Caco-2 (cell line): ENCODE data around the gene DOP1B. TPM values are rescaled to one million over a fixed set of nuclear protein-coding genes. Genes with fewer than 3 reads are reported as not detected.
A peak's percentile ranks its signal among the peaks of the same experiment; 100 is the strongest.

Experiments used
- BruUV-seq: library from RNA; stranded (reverse); fragments of 400-500 nt; replicated peaks from 2 replicates; lab custom pipeline; 2021; lab: Mats Ljungman, UMichigan
- CTCF ChIA-PET: fragments of 300-600 bp; sonication (Branson Sonifier 250); formaldehyde crosslinking; loops from one replicate; lab custom pipeline; 2022; ENCODE audit warnings: antibody characterized with exemption; lab: Charles Lee
- POLR2A ChIA-PET: fragments of 300-600 bp; sonication (Branson Sonifier 250); formaldehyde crosslinking; loops from one replicate; lab custom pipeline; 2022; ENCODE audit warnings: antibody characterized with exemption; lab: Charles Lee
- DNase-seq, 2 experiments: peaks; one replicate each; pipeline versions ENCODE4 v3.0.0 to v3.0.0-alpha.2; 2020 to 2022
- H3K27me3 ChIP-seq: replicated peaks from 2 replicates; pipeline ENCODE4 v1.6.0; 2011; ENCODE audit warnings: low read length; ENCODE audit not compliant: control insufficient read depth, insufficient read depth
- H3K36me3 ChIP-seq: 2 replicates; pipeline ENCODE4 v1.5.1; 2011; ENCODE audit warnings: low read length; ENCODE audit not compliant: control insufficient read depth, insufficient read depth
- H3K4me1 ChIP-seq: fragments of 250-450 bp; sonication (Bioruptor Pico); 2 replicates; pipeline ENCODE4 v1.5.1; 2020; ENCODE audit warnings: mild to moderate bottlenecking
- H3K4me3 ChIP-seq: 2 replicates; pipeline ENCODE4 v1.5.1; 2011; ENCODE audit warnings: low read depth, mild to moderate bottlenecking, control low read depth, low read length
- H3K9me3 ChIP-seq: fragments of 250-450 bp; sonication (Bioruptor Pico); 2 replicates; pipeline ENCODE4 v1.5.1; 2020; ENCODE audit warnings: mild to moderate bottlenecking, moderate library complexity
- H3K27ac Mint-ChIP-seq: one replicate; pipeline ENCODE4 v1.8.0; 2022; ENCODE audit warnings: mixed read lengths; ENCODE audit not compliant: unreplicated experiment
- H3K27me3 Mint-ChIP-seq: one replicate; pipeline ENCODE4 v1.8.0; 2022; ENCODE audit warnings: mixed read lengths; ENCODE audit not compliant: insufficient read depth, unreplicated experiment
- H3K36me3 Mint-ChIP-seq: one replicate; pipeline ENCODE4 v1.8.0; 2022; ENCODE audit warnings: mild to moderate bottlenecking, mixed read lengths; ENCODE audit not compliant: insufficient read depth, unreplicated experiment
- H3K4me1 Mint-ChIP-seq: one replicate; pipeline ENCODE4 v1.8.0; 2022; ENCODE audit warnings: low read depth, mixed read lengths; ENCODE audit not compliant: unreplicated experiment
- H3K4me3 Mint-ChIP-seq: one replicate; pipeline ENCODE4 v1.8.0; 2022; ENCODE audit warnings: mild to moderate bottlenecking, moderate library complexity, mixed read lengths; ENCODE audit not compliant: unreplicated experiment
- H3K9me3 Mint-ChIP-seq: one replicate; pipeline ENCODE4 v1.8.0; 2022; ENCODE audit warnings: mixed read lengths; ENCODE audit not compliant: unreplicated experiment
- intact Hi-C: fragments of 100-400 bp; cut with micrococcal nuclease; formaldehyde crosslinking; loops from one replicate; pipeline ENCODE4 v1.10.0; 2022; ENCODE audit not compliant: unreplicated experiment
- total RNA-seq: library from RNA; stranded (reverse); gene quantifications from 2 replicates; pipeline ENCODE4 v1.2.3, GENCODE V29; 2022
- TF ChIP-seq, protein P1 (sequence below), 2 experiments: fragments of 200-600 bp in 1 of 2; IDR thresholded peaks; 1 replicate in 1 of 2; 2 replicates in 1 of 2; pipeline versions ENCODE4 v1.5.1 to v1.8.0; 2011 to 2022; ENCODE audit warnings: antibody characterized with exemption in 1 of 2, control low read depth in 1 of 2, inconsistent platforms in 1 of 2, low read depth in 1 of 2, low read length in 1 of 2, mild to moderate bottlenecking in 1 of 2, moderate library complexity in 1 of 2; ENCODE audit not compliant: insufficient read depth in 1 of 2, severe bottlenecking in 1 of 2, unreplicated experiment in 1 of 2

DOP1B gene
- total RNA-seq, 1 experiment from 2014 or later = 15.9 TPM

GRCh38 chr21:36200081-36200561 is 43.5 kb downstream of the DOP1B start:
- DNase-seq = no peak

DNA sequence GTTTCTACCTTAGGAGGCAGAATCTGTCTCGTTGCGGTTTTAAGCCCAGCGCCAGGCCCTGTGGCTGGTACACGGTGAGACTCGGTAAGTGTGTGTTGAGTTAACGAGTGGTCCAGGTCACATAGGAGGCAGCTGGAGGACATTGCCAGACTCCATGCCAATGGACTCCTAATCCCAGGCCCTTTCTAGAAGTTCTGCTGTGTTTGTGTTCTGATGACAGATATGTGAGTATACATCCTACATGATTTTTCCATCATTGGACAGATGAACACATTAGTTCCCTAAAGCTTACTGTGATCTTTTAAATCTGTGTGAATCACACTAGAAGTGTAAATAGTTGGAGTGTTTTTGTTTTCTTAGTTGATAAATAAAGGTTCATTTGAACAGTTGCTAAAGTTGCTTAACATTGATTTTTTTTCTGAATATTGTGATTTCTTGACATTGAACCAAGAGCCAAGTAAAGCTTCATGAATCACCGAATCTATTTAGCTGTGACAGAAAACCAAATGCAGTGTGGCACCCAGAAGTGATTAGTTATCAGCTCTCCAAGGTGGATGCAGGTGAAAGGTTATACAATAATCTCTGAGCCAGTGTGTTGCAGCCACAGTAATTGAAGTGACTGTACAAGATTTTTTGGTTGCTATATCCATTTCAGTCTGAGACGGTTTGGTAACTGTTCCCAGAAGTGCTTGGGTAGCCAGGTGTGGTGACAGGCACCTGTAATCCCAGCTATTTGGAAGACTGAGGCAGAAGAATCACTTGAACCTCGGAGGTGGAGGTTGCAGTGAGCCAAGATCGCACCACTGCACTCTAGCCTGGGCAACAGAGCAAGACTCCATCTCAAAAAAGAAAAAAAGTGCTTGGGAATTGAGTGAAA is 46.3 kb downstream of the DOP1B start:
- Histone ChIP-seq H3K4me1 (peaks cover 43% of the 10 kb centered on the region), H3K27me3 (no peaks in the 10 kb centered on the region), H3K36me3 (no peaks in the 10 kb centered on the region), H3K4me3 (no peak overlapping the region), H3K9me3 (no peaks in the 10 kb centered on the region)
- TF ChIP-seq, protein P1, sequence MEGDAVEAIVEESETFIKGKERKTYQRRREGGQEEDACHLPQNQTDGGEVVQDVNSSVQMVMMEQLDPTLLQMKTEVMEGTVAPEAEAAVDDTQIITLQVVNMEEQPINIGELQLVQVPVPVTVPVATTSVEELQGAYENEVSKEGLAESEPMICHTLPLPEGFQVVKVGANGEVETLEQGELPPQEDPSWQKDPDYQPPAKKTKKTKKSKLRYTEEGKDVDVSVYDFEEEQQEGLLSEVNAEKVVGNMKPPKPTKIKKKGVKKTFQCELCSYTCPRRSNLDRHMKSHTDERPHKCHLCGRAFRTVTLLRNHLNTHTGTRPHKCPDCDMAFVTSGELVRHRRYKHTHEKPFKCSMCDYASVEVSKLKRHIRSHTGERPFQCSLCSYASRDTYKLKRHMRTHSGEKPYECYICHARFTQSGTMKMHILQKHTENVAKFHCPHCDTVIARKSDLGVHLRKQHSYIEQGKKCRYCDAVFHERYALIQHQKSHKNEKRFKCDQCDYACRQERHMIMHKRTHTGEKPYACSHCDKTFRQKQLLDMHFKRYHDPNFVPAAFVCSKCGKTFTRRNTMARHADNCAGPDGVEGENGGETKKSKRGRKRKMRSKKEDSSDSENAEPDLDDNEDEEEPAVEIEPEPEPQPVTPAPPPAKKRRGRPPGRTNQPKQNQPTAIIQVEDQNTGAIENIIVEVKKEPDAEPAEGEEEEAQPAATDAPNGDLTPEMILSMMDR (IDR thresholded peaks at IDR 0.05; ENCODE audit: insufficient read depth in 1 of 2, low read depth in 1 of 2, low read length in 1 of 2, severe bottlenecking in 1 of 2, unreplicated experiment in 1 of 2) = no peak
- H3K4me1 Mint-ChIP-seq = peaks cover 38% of the 10 kb centered on the region
- no TSS peak for BruUV-seq
- peaks cover 14% of the 10 kb centered on the region for H3K36me3 Mint-ChIP-seq
- no peaks in the 10 kb centered on the region for H3K27me3 Mint-ChIP-seq
- intact Hi-C loops = loop anchor here (2.0 kb wide), 2 partner anchors 14 to 46 kb away; partner anchors contain the start of gene DOP1B
- no peak for DNase-seq
- no peaks in the 10 kb centered on the region for H3K9me3 Mint-ChIP-seq
- CTCF ChIA-PET = interaction anchor here (1.0 to 1.2 kb wide), 4 partner anchors 9 to 61 kb away, joined by 3 to 5 read pairs (median 4); no protein-coding TSS in a partner anchor
- no peak overlapping the region for H3K4me3 Mint-ChIP-seq
- H3K27ac Mint-ChIP-seq = peak overlapping the region; percentile 84
- POLR2A ChIA-PET = interaction anchor here (0.5 to 2.9 kb wide), 4 partner anchors 15 to 117 kb away, joined by 4 to 10 read pairs (median 8); partner anchors contain the start of gene MORC3

More at GRCh38 chr21:36200081-36200561, 43.5 kb downstream of the DOP1B start:
- peaks cover 37% of the 10 kb centered on the region for H3K4me1 Mint-ChIP-seq
- intact Hi-C loops = no loop called here
- BruUV-seq = no TSS peak
- peak overlapping the region; percentile 32 for H3K27ac Mint-ChIP-seq
- peaks cover 58% of the 10 kb centered on the region for H3K4me1 ChIP-seq
- no peaks in the 10 kb centered on the region for H3K27me3 ChIP-seq
- H3K36me3 Mint-ChIP-seq = peaks cover 28% of the 10 kb centered on the region
- no peak overlapping the region for H3K4me3 Mint-ChIP-seq
- CTCF ChIA-PET = no interaction called here
- H3K27me3 Mint-ChIP-seq = no peaks in the 10 kb centered on the region
- POLR2A ChIA-PET = no interaction called here
- H3K36me3 ChIP-seq = no peaks in the 10 kb centered on the region
- no peaks in the 10 kb centered on the region for H3K9me3 Mint-ChIP-seq
- H3K4me3 ChIP-seq = no peak overlapping the region
- TF ChIP-seq, protein P1 (IDR thresholded peaks at IDR 0.05; ENCODE audit: insufficient read depth in 1 of 2, low read depth in 1 of 2, low read length in 1 of 2, severe bottlenecking in 1 of 2, unreplicated experiment in 1 of 2) = no peak
- H3K9me3 ChIP-seq = no peaks in the 10 kb centered on the region

- no peaks in the 10 kb centered on the region for H3K36me3 ChIP-seq
- Mint-ChIP-seq H3K4me3 (no peak overlapping the region), H3K27ac (peak overlapping the region; percentile 84), H3K36me3 (peaks cover 13% of the 10 kb centered on the region), H3K4me1 (peaks cover 35% of the 10 kb centered on the region), H3K9me3 (no peaks in the 10 kb centered on the region), H3K27me3 (no peaks in the 10 kb centered on the region)
- TF ChIP-seq, protein P1 (IDR thresholded peaks at IDR 0.05; ENCODE audit: insufficient read depth in 1 of 2, low read depth in 1 of 2, low read length in 1 of 2, severe bottlenecking in 1 of 2, unreplicated experiment in 1 of 2) = no peak
- peaks cover 37% of the 10 kb centered on the region for H3K4me1 ChIP-seq
- intact Hi-C loops = loop anchor here (2.0 kb wide), 2 partner anchors 15 to 47 kb away; partner anchors contain the start of gene DOP1B
- BruUV-seq = no TSS peak
- H3K9me3 ChIP-seq = no peaks in the 10 kb centered on the region
- DNase-seq = peak in 1 of 2 experiments; percentile 54
- no peaks in the 10 kb centered on the region for H3K27me3 ChIP-seq
- H3K4me3 ChIP-seq = no peak overlapping the region
- ChIA-PET CTCF (no interaction called here), POLR2A (interaction anchor here (0.5 to 2.9 kb wide), 4 partner anchors 15 to 116 kb away, joined by 4 to 10 read pairs (median 8); partner anchors contain the start of gene MORC3)
Observed at GRCh38 chr21:36203603-36203889, 46.9 kb downstream of the DOP1B start.
